Subcutaneous adipose tissue (tissue), 4 donors: ENCODE data around the gene MUCL3. TPM values are rescaled to one million over a fixed set of nuclear protein-coding genes. Genes with fewer than 3 reads are reported as not detected.

Experiments
- total RNA-seq, 4 donors: library from RNA; depleted of rRNA; stranded (reverse); fragments of >200 nt; gene quantifications; one replicate each; pipeline ENCODE4 v1.1.0, GENCODE V29; 2016
- TF ChIP-seq, protein P1 (sequence below): fragments of 450-650 bp; IDR thresholded peaks from one replicate; pipeline ENCODE4 v1.5.1; 2016; ENCODE audit warnings: low read depth, mild to moderate bottlenecking, control low read depth, antibody characterized with exemption, moderate library complexity

The MUCL3 gene
- total RNA-seq, 4 donors from 2014 or later, result not detected

DNA sequence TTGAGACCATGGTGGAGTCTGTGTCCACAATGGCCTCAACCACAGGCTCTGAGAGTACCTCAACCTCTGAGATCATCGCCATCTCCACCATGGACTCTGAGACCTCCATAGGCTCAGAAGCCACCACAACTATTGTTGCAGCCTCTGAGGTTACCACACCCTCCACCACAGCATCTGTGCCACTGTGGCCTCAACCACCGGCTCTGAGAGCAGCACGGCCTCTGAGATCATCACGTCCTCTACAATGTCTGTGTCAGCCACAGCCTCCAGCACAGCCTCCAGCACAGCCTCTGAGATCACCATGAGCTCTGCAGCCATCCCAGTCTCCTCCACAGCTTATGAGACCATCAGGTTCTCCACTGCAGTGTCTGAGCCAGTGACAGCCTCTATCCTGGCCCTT lies 23.3 kb downstream of the MUCL3 start:
- TF ChIP-seq, protein P1, sequence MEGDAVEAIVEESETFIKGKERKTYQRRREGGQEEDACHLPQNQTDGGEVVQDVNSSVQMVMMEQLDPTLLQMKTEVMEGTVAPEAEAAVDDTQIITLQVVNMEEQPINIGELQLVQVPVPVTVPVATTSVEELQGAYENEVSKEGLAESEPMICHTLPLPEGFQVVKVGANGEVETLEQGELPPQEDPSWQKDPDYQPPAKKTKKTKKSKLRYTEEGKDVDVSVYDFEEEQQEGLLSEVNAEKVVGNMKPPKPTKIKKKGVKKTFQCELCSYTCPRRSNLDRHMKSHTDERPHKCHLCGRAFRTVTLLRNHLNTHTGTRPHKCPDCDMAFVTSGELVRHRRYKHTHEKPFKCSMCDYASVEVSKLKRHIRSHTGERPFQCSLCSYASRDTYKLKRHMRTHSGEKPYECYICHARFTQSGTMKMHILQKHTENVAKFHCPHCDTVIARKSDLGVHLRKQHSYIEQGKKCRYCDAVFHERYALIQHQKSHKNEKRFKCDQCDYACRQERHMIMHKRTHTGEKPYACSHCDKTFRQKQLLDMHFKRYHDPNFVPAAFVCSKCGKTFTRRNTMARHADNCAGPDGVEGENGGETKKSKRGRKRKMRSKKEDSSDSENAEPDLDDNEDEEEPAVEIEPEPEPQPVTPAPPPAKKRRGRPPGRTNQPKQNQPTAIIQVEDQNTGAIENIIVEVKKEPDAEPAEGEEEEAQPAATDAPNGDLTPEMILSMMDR, result no peak

DNA sequence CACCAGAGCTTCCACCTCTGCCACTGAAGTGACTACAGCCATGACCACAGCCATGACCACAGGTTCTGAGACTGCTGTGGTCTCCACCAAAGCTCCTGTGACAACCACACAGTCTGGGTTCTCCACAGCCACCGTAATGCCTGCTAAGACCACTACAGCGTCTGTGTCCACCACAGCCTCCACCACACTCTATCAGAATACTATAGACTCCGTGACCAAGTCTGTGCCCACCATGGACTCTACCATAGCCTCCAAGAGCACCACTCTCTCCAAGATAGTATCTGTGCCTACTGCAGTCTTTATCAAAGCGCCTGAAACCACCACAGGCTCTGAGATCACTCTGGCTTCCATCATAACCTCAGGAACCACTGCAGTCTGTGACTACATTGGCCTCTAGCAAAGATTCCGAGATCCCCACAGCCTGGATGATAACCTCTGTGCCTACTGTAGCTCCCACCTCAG lies 24.4 kb downstream of the MUCL3 start:
- TF ChIP-seq, protein P1, result no peak

DNA sequence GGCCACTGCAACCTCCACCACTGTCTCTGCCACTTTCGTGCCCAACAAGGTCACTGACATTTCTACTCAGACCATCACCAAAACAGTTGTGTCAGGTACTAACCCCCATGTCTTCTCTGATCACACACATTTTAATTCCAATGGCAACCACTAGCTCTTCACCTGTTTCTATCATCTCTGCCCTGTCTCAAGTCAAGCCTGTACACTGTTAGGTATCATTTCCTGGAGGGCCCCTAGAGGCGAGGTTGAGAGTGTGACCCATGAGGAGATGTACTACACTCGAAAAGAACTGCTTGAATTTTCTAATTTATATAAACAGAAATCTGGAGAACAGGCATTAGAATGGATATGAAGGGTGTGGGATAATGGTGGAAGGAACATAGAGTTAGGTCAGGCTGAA lies 25.4 kb downstream of the MUCL3 start:
- TF ChIP-seq, protein P1, result no peak

DNA sequence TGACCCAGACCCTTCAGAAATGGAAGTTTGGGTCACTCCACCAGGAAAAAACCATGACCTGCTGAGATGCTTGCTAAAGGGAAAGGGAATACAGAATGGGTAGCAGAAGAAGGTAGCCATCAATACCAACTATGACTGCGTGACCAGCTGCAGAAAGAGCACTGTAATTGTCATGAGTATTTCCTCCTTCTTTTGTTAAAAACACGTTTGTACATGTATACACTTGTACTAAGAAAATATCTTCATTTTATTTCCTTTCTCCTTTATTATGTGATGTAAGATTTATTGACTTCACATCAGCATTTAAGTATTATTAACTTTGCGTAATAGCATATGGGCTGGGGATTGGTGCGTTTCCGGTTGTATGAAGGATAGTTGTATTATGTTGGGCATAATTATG lies 30.2 kb downstream of the MUCL3 start:
- TF ChIP-seq, protein P1, result no peak

DNA sequence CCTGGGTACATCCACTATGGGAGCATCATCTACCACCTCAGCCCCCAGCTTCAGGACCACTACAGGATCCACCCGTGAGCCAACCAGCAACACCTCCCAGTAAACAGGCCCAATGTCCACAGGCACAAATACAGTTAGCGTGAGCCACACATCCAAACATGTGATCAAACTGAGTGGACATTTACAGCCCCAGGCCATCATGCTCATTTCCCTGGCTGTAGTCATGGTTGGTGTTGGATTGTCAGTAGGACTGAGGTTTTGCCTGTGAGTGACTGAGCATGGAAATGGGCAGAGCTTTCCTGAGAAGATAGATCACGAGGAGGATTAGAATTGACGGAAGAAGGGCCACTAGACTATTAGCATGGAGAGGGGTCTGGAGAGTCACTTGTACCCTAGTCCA lies 32.0 kb downstream of the MUCL3 start:
- TF ChIP-seq, protein P1, result no peak

DNA sequence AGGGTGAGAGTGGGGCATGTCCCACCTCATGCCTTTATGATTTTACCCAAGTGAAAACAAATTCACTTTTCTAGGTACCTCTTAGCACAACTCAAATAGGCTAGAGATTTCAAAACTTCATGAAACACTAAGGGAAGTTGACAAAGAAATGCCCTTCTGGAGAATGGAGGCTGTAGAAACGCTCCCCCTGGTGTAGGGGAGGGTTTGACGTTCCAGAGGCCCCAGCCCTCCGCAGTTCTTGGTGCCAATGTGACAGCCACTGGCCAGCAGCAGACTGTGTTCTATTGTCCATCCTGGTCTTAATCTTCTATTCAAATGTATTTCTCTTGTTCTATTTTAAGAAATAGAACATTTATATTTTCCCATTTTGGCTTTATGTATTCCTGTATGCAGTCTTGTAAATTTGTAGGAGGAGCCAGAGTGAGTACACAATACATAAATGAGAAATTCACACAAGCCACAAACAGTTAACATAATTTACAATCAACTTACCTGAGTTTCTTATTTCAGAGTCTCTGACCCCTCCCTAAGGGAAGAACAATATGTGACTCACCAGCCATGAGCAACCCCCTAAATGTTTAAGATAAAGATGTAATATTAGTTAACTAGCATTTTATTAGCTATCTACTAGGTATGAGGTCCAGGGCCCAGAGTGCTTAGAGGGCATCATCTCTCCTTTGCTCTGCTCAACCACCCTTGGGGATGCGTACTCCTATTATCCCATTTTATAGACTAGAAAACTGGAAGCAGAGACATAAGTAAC lies 33.9 kb downstream of the MUCL3 start:
- TF ChIP-seq, protein P1, result no peak

DNA sequence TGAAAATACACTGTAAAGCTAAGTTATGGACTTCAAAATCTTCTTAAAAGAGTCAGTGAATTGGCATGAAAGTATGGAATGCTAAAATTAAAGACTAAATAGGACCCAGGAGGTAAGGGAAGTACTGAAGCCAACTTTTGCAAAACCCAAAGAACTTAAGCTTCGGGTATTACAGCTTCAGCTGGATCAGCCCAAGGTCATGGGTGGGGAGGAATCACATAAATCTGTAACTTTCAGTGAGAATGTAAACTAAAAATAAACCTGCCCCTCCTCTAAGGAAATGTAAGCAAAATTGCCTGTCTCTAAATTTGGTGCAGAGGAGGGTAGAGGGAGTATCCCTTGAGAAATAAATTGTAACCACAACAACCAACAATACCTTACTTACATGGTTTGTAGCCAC lies 38.4 kb downstream of the MUCL3 start:
- TF ChIP-seq, protein P1, result no peak
